HFF-Myc (cell line): ENCODE results near the gene TSPAN18.

Experiments used
- DNase-seq: peaks from one replicate; pipeline ENCODE4 v3.0.0-alpha.2; 2011; ENCODE audit warnings: low read depth; ENCODE audit errors: extremely low read depth
- H3K4me3 ChIP-seq: replicated peaks from 2 replicates; pipeline ENCODE4 v1.5.1; 2011; ENCODE audit warnings: low read depth, mild to moderate bottlenecking, control low read depth, low read length
- CTCF ChIP-seq: IDR thresholded peaks from 2 replicates; pipeline ENCODE4 v1.5.1; 2012; ENCODE audit warnings: mild to moderate bottlenecking, low read depth, low read length, control low read depth; ENCODE audit errors: missing control alignments

TSPAN18 gene

GRCh38 chr11:44835296-44835695, 108.5 kb downstream of the TSPAN18 start:
- TF ChIP-seq CTCF, result no peak
- DNase-seq, result no peak
- no peak overlapping the region for H3K4me3 ChIP-seq

GRCh38 chr11:44835938-44836337, 109.2 kb downstream of the TSPAN18 start:
- no peak for TF ChIP-seq CTCF
- H3K4me3 ChIP-seq, result no peak overlapping the region
- no peak for DNase-seq

- TF ChIP-seq CTCF, result no peak
- no peak for DNase-seq
Observed at GRCh38 chr11:44837661-44838060, 110.9 kb downstream of the TSPAN18 start.

GRCh38 chr11:44839458-44840084, 112.8 kb downstream of the TSPAN18 start:
- DNase-seq, result no peak
- no peak for TF ChIP-seq CTCF
- H3K4me3 ChIP-seq, result no peak overlapping the region

More at GRCh38 chr11:44837661-44838060, 110.9 kb downstream of the TSPAN18 start:
- H3K4me3 ChIP-seq, result no peak overlapping the region

GRCh38 chr11:44840085-44840478, 113.3 kb downstream of the TSPAN18 start:
- H3K4me3 ChIP-seq, result no peak overlapping the region
- no peak for DNase-seq
- TF ChIP-seq CTCF, result no peak

GRCh38 chr11:44840521-44841251, 113.9 kb downstream of the TSPAN18 start:
- H3K4me3 ChIP-seq, result no peak overlapping the region
- DNase-seq, result no peak
- TF ChIP-seq CTCF, result no peak
